ENCODE results near the gene JPH2.

GRCh38 chr20:44084891-44085290 lies 102.1 kb downstream of the JPH2 start:
- TF ChIP-seq CTCF (conservative IDR thresholded peaks at IDR 0.05; ENCODE audit: low read depth in 2 of 2), result no peak
- TF ChIP-seq EZH2 (IDR thresholded peaks at IDR 0.05; ENCODE audit: low read depth, unreplicated experiment), result no peak
- no peak for TF ChIP-seq POLR2AphosphoS5 (IDR thresholded peaks at IDR 0.05; ENCODE audit: low read depth)
- no peak for TF ChIP-seq JUNB (IDR thresholded peaks at IDR 0.05; ENCODE audit: unreplicated experiment)
- TF ChIP-seq EZH2phosphoT487 (IDR thresholded peaks at IDR 0.05; ENCODE audit: unreplicated experiment), result no peak
- no peak for TF ChIP-seq REST (IDR thresholded peaks at IDR 0.05; ENCODE audit: unreplicated experiment)
- TF ChIP-seq ETS1 (IDR thresholded peaks at IDR 0.05), result no peak
- TF ChIP-seq NANOG (IDR thresholded peaks at IDR 0.05; ENCODE audit: borderline replicate concordance), result no peak
- no peak for TF ChIP-seq CREB1 (CRISPR knock-in tag; IDR thresholded peaks at IDR 0.05; ENCODE audit: low read depth)
- TF ChIP-seq ZNF114 (CRISPR knock-in tag; IDR thresholded peaks at IDR 0.05), result no peak
- no peak for TF ChIP-seq ZNF331 (CRISPR knock-in tag; IDR thresholded peaks at IDR 0.05; ENCODE audit: low read depth)

All from GM23338 (cell line).